OCI-M2 (cell line): ENCODE results near the gene MARK2.

ENCODE experiments used
- DNase-seq: peaks from one replicate; lab custom pipeline; 2025; ENCODE audit not compliant: unreplicated experiment; lab: John Stamatoyannopoulos, UW

Gene MARK2

GRCh38 chr11:63829823-63830489, 9.0 kb upstream of the MARK2 start:
- DNase-seq: no peak

DNA sequence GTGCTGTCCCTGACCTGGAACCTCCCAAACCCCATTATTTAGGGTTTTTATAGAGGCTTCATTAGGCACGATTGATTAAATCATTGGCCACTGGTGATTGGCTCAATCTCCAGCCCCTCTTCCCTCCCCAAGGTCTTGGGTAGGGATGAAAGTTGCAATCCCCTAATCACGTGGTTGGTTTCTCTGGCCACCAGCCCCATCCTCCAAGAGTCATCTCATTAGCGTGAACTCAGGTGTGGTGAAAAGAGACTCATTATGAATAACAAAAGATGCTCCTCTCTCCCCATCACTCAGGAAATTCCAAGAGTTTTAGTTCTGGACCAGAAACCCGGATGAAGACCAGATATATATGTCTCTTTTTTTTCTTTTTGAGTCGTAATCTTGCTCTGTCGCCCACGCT, 7.6 kb upstream of the MARK2 start:
- no peak for DNase-seq

DNA sequence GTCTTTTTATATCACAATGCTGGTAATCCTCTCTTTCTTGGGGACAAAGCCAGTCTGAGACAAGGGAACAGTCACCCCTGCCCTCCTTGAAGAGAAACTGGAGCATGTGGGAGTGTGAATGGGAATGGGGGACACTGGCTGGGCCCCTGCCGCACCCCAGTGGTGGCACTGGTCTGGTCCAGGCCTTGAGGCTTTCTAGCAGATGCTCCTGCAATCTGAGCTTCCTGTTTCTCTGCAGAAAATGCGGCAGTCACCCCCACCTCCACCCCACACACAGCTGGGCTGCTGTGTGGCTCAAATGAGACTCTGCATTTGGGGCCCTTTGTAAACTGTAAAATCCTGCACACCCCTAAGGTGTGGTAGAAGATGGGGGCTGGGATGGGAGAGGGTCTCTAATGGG, 6.6 kb upstream of the MARK2 start:
- DNase-seq: no peak

GRCh38 chr11:63833048-63833447, 5.9 kb upstream of the MARK2 start:
- DNase-seq: no peak

DNA sequence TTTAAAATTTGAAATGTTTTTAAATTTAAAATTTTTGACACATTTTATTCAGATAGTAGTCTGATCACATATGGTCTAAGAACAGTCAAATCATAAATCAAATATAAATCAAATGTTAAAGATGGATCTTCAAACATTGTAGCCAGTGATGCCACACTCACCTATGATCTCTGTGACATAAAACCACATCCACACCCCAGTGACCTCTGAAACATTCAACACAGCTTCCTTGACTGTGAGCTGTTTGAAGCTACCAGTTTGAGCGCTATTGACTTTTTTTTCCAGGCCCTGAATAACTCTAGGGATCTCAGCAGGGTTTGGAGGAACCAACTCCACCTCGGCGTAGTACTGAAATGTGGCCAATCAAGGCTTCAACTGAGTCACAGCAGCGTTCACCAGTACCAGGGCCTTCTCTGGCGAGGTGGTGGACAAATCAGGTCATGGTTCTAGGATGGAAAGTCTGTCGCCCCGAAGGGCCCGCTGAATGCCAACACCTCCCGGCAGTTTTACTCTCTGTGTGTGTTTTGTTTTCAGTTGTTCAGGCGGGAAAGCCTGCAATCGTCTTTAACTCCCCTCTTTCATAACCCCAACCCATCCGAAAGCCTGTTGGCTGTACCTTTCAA, 4.3 kb upstream of the MARK2 start:
- no peak for DNase-seq

GRCh38 chr11:63835158-63835545, 3.8 kb upstream of the MARK2 start:
- no peak for DNase-seq

DNA sequence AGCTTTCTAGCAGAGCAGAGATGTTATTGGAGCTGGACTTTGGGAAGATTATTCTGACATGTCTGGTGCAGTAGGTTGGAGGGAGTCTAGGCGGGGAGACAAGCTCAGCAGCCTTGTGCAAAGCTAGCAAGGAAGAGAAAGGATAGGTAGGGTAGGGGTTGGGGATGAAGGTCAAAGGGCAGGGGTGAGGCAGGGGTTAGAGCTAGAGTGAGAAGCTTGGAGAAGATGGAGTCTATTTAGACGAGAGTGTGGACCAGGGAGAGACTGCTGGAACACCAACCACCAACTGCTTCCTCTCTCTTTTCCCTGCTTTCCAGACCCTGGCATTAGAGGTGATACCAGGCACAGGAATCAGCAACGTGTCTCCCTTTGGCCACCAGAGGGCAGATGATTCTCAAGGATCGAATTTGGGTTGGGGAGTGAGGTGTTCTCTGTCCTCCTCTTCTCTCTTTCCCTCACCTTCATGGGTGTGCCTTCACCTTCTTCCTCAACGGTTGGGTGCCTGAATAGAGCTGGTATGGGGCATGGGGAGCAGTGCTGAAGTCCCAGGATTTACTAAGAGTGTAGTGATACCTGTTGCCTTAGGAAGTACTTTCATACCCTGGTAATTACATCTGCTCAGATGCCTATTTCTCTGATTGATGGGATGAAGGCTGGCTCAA, 1.8 kb upstream of the MARK2 start:
- DNase-seq: no peak

DNA sequence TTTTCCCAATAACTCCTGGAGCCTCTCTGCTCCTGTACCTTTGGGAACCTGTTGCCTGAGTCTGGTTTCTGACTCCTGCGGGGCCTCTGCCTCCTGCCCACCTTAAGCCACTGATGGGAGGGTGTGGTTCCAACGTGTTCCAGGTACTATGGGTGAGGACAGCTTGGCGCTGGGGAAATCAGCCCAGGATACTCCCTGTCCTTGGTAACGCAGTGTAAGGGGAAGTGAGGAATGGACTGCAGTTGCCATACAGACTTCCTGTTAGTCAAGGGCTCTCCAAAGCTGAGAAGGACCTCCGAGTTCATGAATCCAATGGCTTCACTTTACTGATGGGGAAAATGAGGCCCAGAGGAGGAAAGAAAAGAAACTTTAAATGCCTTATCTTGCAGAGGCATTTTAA, 1.2 kb upstream of the MARK2 start:
- no peak for DNase-seq

DNA sequence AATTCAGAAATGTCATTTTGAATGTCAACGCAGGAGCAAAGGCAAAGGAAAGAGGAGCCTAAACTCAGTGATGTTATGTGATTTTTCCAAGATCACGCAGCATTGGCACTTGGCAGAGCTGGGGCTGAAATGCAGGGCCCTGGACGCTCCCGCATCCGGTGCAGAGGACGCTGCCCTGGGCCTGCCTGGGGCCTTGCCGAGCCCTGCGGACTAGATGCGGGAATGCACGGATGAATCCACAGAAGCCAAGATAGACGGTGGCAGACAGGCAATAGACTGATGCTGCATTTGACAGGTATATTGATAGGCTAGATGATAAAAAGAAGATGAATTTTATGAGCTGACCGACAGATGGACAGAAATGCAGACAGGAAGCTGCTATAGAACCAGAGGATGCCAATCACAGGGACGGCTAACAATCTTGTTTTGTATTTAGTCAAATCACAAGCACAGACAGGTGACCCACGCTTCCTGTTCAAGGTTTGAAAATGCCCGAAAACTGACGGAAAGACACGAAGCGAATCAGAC, 696 bp upstream of the MARK2 start:
- DNase-seq: no peak

DNA sequence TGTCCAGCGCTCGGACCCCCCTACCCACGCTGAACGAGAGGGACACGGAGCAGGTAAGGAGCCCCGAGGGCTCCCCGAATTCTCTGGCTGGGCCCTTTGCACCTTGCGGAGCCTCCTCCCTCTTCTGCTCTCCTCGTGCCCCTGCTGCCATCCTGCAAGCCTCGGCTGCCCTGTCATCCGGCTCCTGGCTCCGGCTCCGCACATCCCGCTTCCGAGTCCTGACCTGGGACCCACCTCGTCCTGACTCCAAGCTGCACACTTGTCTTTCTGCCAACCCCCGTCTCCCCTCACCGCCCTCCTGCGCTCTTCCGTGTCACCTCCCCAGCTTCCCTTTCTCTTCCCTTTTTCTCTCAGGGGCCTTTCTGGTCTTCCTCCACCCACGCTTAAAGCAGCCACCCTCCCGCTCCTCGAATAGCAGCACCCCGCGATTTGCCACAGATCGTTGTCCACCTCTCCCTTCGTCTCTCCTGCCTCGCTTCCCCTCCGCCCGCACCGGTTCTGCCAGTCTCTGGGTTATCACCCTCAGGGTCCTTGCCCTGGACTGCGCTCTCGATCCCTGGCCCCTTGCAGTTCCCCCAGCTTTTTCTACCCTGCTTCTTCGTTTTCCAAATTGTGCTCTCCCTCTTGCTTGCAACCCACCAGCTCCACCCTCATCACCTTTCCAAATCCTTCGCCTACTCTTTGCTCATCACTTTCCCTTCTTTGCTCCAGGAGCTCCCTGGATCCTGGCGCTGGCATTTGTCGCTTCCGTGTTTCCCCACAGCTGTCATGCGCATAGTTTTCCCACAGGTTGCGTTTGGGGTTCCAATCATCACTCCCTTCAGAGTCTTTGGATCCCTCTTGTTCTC, 822 bp downstream of the MARK2 start:
- DNase-seq: no peak

- no peak for DNase-seq
Observed at GRCh38 chr11:63840356-63841060, 1.6 kb downstream of the MARK2 start.

- no peak for DNase-seq
Observed at GRCh38 chr11:63841554-63841953, 2.6 kb downstream of the MARK2 start.

DNA sequence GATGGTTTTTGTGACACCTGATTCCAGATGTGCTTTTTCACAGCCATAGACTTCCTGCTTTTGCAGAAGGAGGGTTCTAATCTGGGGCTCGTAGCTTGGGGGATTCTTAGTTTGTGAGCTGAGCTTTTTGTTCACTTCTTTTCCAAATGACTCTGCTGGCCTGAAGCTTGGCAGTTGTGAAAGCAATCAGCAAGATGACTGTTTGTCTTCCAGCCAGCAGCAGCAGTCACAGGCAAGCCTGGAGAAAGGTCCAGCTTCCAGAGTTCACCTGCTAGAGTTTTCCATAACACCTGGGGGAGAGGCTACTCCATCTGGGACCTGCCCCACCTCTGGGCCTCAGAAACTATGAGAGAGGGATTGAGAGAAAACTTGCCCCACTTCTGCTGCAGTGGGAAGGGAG, 4.1 kb downstream of the MARK2 start:
- no peak for DNase-seq

- DNase-seq: no peak
Observed at GRCh38 chr11:63844836-63845235, 5.9 kb downstream of the MARK2 start.

GRCh38 chr11:63845303-63845702, 6.4 kb downstream of the MARK2 start:
- no peak for DNase-seq

GRCh38 chr11:63845911-63846310, 7.0 kb downstream of the MARK2 start:
- no peak for DNase-seq

- no peak for DNase-seq
Observed at GRCh38 chr11:63846897-63847296, 8.0 kb downstream of the MARK2 start.

DNA sequence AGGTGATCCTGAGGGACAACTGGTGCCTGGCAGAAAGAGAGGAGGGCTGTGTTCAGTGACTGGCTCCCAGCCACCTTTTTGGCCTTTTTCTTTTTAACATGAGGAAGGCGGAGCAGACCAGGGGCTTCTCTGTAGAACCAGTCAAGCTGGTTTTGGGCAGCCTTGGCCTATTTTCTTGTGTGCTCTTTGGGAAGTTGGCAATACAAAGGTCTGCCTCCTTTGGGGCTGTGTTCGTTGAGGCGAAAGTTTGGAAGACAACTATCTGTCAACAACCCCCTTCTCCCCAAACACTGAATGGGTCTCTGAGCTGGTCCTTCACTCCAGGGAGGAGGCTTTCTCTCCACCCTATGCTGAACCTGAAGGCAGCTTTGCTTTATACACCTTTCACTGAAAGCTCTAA, 8.5 kb downstream of the MARK2 start:
- DNase-seq: no peak

GRCh38 chr11:63849691-63850090, 10.8 kb downstream of the MARK2 start:
- DNase-seq: no peak

- no peak for DNase-seq
Observed at GRCh38 chr11:63850920-63851319, 12.0 kb downstream of the MARK2 start.

DNA sequence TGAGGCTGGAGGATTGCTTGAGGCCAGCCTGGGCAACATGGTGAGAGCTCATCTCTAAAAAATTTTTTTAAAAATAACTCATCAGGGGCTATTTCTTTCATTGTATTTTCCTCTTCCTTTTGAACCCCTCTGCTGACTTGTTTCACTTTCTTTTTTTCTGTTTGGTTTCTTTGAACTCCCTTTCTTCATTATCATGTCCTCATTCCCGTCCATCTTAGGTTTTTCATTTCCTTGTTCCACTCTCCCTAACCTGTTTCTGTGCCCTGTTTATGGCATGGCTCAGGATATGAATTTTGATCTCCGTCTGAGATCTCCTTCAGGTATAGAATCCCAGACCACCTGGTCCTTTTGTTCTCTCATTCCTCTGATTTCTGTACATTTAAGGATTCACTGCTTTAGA, 12.5 kb downstream of the MARK2 start:
- DNase-seq: no peak
